HG02798 (cell line): ENCODE data around the gene TMEM143.
"Not testable (repeated sequence)": the region's sequence is repeated elsewhere in the genome, so short reads cannot be mapped to it uniquely, and the experiment has no call there.

Experiments used
- ATAC-seq: cut with Tn5 transposase; IDR thresholded peaks from one replicate; pipeline ENCODE4 v1.9.1; 2021; ENCODE audit warnings: mild to moderate bottlenecking; ENCODE audit not compliant: unreplicated experiment, poor library complexity

TMEM143 gene

DNA sequence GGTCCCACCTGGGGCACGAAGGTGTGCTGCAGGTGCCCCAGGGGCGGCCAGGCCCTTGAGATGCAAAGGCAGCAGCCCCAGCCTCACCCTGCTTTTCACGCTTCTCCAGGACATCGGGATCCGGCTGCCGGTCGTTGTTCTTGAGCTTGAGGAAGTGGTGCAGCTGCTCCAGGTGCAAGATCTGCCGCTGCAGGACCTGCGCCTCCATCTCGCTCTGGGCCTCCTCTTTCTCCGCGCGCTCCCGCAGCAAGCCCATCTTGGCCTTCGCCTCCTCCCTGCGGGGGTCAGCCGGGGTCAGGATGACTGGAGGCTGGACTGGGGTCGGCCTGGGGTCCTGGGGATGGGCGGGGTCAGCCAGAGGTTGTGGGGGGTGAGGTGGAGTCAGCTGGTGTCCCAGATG, 59.9 kb downstream of the TMEM143 start:
- ATAC-seq, result no peak

DNA sequence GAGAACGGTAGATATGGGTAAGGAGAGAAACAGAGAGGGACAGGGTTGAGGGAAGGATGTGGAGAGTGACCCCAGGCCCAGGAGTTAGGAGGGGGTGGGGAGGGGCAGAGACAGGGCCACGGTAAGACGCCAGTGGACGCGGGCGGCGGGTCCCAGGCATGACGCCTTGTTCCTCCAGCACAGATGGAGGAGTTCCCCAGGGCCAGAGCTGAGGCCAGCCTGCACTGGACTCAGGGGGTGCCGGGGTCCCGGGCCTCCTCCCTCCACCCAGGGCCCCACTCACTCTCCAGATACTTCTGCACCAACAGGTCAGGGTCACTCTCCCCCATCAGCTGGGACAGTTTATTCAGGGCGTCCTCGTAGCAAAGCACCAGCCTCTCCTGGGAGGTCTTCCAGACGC, 60.4 kb downstream of the TMEM143 start:
- ATAC-seq, result no peak

DNA sequence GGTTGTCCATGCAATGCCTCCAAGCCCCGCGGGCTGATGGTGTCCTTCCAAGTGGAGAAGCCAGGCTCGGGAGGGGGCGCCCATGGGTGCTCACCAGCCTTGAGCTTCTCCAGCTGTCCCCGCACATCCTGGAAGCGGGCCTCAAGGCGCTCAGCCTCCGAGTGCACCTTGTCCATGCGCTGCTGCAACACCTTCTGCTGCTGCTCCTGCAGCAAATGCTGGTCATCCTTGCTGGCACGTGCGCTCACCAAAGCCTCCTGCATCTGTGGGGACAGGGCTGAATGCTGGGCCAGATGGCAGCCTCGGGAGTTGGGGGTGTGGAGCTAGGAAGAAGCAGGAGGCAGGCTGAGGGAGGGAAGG, 61.2 kb downstream of the TMEM143 start:
- no peak for ATAC-seq

DNA sequence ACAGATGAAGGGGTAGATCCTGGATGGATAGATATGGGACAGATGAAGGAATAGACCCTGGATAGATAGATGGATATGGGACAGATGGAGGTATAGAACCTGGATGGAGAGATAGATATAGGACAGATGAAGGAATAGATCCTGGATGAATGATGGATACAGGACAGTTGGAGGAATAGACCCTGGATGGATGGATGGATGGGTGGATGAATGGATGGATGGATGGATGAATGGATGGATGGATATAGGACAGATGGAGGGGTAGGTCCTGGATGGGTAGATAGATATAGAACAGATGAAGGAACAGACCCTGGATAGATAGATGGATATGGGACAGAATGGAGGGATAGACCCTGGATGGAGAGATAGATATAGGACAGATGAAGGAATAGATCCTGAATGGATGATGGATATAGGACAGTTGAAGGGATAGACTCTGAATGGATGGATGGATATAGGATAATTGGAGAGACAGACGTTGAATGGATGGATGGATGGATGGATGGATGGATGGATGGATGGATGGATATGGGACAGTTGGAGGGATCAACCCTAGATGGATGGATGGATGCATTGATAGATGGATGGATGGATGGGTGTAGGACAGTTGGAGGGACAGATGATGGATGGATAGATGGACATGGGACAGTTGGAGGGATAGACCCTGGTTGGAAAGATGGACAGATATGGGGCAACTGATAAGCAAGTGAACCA, 61.7 kb downstream of the TMEM143 start:
- ATAC-seq, result no peak

DNA sequence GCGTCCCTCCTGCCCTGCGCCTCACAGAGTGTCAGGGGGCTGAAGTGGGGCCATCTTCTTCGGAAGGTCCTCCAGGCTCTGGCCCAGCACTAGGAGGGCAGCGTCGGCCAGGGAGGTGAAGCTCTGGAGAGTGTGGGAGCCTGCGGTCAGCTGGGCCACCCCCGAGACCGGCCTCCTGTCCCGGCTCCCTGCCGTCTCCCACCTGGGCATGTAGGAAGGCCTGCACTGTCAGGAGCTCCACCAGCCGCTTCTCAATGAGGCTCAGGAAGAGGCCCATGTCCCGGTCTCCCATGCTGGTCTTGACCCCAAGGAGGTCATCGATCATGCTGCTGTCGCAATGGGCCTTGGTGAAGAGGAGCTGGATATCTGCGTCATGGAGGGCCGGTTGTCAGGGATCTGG, 65.8 kb downstream of the TMEM143 start:
- no peak for ATAC-seq

DNA sequence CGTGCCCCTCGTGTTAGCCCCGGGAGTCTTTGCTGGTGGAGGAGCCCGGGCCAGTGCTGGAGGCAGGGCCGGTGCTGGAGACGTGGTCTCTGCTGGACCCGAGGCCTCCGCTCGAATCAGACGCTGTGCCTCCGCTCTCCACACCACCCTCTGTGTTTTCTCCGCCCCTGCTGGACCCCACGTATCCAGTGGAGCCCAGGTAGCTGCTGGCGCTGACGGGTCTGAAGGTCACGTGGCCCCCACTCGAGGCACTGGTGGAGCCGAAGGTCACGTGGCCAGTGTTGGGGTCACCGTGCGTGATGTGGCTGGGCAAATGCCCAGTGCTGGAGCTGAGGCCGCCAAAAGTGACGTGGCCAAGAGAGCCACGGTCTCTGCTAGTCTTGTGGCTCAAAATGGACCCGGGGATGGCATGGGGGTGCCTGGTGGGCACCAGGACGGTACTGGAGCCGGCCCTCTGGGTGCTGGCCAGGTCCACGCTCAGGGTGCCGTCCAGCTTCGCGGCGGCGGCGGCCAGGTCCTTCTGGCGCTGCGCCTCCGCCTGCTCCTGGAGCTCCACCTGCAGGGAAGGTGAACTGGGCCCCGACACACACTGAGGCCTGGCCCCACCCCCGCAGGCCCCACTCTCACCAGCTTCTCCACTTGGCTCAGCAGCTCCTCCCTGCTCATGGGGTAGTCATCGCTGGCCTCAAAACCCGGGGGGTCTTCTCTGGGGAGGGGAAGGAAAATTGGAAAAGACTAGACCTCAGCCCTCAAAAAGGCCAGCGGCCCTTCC, 66.6 kb downstream of the TMEM143 start:
- ATAC-seq, result no peak

DNA sequence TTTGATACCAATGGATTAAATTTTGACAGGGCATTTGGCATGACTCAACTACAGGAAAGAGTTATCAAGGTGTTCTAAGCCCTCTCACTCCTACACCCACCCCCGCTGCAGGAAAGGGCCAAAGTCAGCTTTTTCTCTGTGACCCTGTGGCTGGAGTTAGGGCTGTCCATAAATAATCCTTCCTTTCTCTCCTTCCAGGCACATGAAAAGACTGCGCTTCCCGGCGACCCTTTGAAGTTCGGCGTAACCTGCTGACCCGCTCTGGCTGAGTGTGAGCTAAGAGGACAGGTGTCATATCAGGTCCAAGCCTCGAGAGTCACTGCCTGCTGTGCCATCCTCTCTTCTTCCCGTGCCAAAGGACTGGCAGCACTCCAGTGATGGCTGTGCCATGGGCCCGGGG, 68.3 kb downstream of the TMEM143 start:
- ATAC-seq, result no peak

DNA sequence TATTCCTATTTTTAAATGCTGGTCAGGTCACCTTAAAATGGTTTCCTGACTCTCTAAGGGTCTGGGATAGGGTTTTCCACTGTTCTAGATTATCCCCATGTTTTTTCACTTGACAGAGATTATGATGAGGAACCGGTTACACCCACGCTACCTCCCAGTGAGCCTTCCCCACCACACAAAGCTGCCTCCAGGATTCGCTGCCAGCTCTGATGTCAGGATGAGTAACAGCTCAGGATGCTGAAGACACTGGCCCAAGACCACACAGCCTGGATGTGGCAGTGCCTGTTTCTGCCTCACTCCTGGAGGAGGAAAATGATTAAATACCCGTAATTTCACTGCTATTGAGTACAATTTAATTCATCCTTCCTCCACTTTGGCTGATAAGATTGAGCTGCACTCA, 70.9 kb downstream of the TMEM143 start:
- no peak for ATAC-seq

DNA sequence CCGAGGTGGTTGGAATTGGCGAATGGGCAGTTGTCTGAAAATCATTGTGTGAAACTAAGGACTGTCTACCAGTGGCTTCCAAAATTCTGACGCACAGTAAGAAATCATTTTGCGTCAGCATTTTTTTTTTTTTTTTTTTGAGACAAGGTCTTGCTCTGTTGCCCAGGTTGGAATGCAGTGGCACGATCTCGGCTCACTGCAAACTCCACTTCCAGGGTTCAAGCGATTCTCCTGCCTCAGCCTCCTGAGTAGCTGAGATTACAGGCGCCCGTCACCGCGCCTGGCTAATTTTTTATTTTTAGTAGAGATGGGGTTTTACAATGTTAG, 72.3 kb downstream of the TMEM143 start:
- not testable (repeated sequence) for ATAC-seq

DNA sequence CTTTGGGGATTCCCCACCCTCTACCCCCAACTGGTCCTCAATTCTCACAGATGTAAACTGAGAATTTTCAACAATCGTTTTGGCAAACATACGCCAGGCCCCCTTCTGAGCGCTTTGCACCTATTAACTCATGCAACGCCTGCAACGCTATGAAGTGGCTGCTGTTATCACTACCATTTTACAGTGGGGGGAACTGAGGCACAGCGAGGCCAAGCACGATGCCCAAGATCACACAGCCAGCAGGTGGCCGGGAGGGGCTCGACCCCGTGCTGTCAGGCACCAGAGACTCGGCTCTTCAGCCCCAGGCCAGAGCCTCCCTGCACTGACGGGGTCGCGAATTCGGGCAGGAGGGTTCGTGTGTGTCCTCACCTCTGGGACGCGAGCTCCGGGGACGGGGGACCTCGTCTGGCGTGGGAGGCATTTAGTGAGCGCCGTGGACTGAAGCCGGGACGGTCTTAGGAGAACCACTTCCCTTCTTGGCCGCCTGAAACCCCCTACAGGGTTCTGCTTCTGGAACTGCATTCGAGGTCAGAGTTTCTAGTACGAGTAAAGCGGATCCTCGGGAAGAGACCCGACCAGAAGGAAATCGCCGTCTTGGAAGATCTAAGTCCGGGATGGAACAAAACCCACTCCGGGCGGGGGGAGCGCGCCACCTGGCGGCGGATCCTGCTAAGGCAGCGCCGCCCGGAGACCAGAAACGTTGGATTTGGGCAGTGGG, 72.8 kb downstream of the TMEM143 start:
- no peak for ATAC-seq

DNA sequence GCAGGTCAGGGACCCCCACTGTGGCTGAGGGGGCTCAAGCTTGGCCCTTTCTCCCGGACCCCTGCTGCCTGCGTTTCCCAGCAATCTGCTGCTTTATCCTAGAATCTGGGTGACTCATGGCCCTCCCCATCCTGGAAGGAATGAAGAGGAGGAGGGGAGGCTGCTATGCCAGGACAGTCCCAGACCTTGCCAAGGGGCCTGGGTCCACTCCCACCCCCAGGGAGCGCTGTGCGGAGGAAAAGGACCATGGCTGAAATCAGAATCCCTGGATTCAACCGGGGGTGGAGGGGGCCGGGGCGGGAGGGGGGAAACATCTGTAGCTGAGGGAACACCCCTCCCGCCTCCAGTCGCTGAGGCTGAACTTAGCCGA, 73.4 kb downstream of the TMEM143 start:
- ATAC-seq, result no peak

DNA sequence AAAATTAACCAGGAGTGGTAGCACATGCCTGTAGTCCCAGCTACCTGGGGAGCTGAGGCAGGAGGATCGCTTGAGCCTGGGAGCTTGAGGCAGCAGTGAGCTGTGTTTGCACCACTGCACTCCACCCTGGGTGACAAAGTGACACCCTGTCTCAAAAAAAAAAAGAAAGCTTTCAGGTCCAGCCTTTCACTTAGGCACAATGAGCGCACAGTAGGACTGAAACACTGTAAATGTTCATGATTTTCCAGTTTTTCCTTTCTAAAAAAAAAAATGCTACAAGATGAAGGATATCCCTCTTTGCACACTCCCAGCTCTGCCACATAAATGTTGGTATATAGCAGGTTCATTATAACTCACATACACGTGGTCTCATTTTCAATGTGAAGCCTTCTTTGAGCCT, 76.0 kb downstream of the TMEM143 start:
- ATAC-seq, result no peak

DNA sequence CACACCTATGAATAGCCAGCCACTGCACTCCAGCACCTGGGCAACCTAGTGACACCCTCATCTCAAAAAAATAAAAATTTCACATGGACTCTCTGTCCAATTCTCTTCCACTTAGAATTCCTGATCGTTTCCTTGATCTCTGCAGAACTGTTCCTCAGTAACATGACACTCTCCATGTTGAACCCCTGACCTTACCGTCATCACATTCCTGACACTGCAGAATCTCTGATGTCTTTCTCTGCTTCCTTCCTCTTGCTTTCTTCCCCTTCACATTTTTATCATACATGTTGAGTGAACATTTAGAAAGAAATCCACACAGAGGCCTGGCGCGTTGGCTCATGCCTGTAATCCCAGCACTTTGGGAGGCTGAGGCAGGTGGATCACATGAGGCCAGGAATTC, 78.8 kb downstream of the TMEM143 start:
- ATAC-seq, result no peak

DNA sequence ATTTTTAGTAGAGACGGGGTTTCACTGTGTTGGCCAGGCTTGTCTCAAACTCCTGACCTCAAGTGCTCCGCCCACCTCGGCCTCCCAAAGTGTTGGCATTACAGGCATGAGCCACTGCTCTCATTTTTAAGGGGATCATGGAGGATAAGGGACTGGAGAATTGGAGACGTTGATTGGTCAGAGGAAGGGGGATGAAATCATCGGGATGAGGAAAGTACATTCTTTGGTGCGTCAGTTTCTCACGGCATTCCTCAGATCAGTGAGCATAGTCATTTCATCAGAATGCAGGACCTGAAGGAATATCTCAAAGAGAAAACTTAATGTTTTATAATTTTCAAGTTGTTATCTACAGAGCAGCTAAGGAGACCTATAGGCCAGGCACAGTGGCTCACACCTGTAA, 79.8 kb downstream of the TMEM143 start:
- no peak for ATAC-seq
